Pancreas (tissue), 10 donors: ENCODE results near the gene SEMA5A. TPM values are rescaled to one million over a fixed set of nuclear protein-coding genes. Genes with fewer than 3 reads are reported as not detected.

Source experiments
- ATAC-seq, 4 donors: fragments of 200-7000 bp; cut with Tn5 transposase; one replicate each; pipeline versions ENCODE4 v1.8.0 to v1.9.1; 2020; ENCODE audit warnings: mild to moderate bottlenecking in 4 of 4, moderate library complexity in 4 of 4
- DNase-seq, 6 donors: peaks; one replicate each; pipeline ENCODE4 v3.0.0-alpha.2; 2020
- FAIRE-seq: peaks from 2 replicates; lab custom pipeline; 2012; peaks lifted over from hg19 to GRCh38; lab: Jason Lieb, UNC
- H3K27ac ChIP-seq, 4 donors: fragments of 200-600 bp; sonication (generic); 1 replicate in 3 of 4; 2 replicates in 1 of 4; pipeline versions ENCODE4 v1.5.0 to v1.8.0; 2020
- H3K27me3 ChIP-seq, 4 donors: fragments of 200-600 bp; one replicate each; pipeline ENCODE4 v1.8.0; 2021
- H3K36me3 ChIP-seq, 3 donors: fragments of 200-600 bp; sonication (generic) in 1 of 3; one replicate each; pipeline versions ENCODE4 v1.5.0 to v1.8.0; 2020 to 2021
- H3K4me1 ChIP-seq, 3 donors: fragments of 200-600 bp; one replicate each; pipeline ENCODE4 v1.8.0; 2021
- H3K4me3 ChIP-seq, 4 donors: fragments of 200-600 bp; sonication (generic) in 2 of 4; one replicate each; pipeline versions ENCODE4 v1.5.0 to v1.8.0; 2020 to 2021
- H3K9me3 ChIP-seq, 4 donors: fragments of 200-600 bp; one replicate each; pipeline ENCODE4 v1.8.0; 2021
- WGBS, 2 donors: extraction: QIAGEN DNeasy Blood & Tissue Kit; methylation state at CpG; one replicate each; pipeline ENCODE4 v1.1.7; 2013; 5-methylcytosine and 5-hydroxymethylcytosine counted together
- intact Hi-C, 3 donors: fragments of 100-400 bp; cut with DNase I; formaldehyde crosslinking; loops; one replicate each; pipeline versions ENCODE4 v1.11.1 to v1.14.2; 2022
- polyA plus RNA-seq, 2 donors: library from polyadenylated mRNA; stranded (reverse); fragments of 200-250 nt; gene quantifications; one replicate each; pipeline ENCODE4 v1.2.3, GENCODE V29; 2013
- total RNA-seq, 6 donors: library from RNA; stranded (reverse); fragmentation: NEBNext Ultra II Directional in 4 of 6; extraction: Animal tissue kit (Norgen Biotek cat#: 25700) in 4 of 6; gene quantifications; one replicate each; pipeline versions ENCODE4 v1.2.1 to v1.2.4, GENCODE V29; 2021 to 2023
- TF ChIP-seq, protein P1 (sequence below), 4 donors: fragments of 200-600 bp; sonication (generic) in 3 of 4; IDR thresholded peaks; one replicate each; pipeline versions ENCODE4 v1.5.0 to v1.8.0; 2021; ENCODE audit warnings: antibody characterized with exemption in 4 of 4
- donor health status: healthy with polysubstance abuse.
- donor health status: DM: no; HTN: no; CAD: no; lungs with moderate emphysema.
- donor health status: DM: no; HTN: no; CAD: no.
- donor health status: control.
- donor health status: control.
- donor health status: Bipolar disorder and iron deficiency.
- donor health status: DM: yes; HTN: yes; CAD: no.
- donor health status: DM: no; HTN: no; CAD: no.
- donor health status: DM: no; HTN: no; CAD: no.
- donor health status: DM: yes; HTN: yes; CAD: no.

The SEMA5A gene
- total and polyA plus RNA-seq, 8 donors, result 0.91 to 14.0 (median 6.4) TPM

DNA sequence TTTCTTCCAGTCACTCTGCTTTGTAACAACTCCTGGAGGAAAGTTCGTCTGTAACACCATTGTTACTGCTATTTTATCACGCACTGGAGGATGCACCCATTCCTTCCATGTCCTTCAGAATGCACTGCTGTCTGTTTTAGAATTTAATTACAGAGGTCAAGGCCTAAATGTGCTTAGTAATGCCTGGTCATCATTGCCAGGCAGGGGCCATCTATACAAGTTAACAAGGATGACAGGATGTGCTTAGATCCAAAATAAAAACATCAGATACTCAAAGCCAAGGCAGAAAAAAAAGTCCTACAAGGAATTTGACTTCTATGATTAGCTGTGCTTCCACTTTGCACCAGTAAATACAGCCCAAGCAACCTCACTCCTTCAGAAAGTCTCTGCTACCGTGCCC is 371.4 kb downstream of the SEMA5A start:
- WGBS, 2 donors, result 89% methylated on average over 3 of the region's 3 CpGs
- ATAC-seq, result no peak
- TF ChIP-seq, protein P1, sequence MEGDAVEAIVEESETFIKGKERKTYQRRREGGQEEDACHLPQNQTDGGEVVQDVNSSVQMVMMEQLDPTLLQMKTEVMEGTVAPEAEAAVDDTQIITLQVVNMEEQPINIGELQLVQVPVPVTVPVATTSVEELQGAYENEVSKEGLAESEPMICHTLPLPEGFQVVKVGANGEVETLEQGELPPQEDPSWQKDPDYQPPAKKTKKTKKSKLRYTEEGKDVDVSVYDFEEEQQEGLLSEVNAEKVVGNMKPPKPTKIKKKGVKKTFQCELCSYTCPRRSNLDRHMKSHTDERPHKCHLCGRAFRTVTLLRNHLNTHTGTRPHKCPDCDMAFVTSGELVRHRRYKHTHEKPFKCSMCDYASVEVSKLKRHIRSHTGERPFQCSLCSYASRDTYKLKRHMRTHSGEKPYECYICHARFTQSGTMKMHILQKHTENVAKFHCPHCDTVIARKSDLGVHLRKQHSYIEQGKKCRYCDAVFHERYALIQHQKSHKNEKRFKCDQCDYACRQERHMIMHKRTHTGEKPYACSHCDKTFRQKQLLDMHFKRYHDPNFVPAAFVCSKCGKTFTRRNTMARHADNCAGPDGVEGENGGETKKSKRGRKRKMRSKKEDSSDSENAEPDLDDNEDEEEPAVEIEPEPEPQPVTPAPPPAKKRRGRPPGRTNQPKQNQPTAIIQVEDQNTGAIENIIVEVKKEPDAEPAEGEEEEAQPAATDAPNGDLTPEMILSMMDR (IDR thresholded peaks at IDR 0.05), result no peak
- Histone ChIP-seq H3K27ac (no peak overlapping the region), H3K36me3 (no peaks in the 10 kb centered on the region), H3K27me3 (no peaks in the 10 kb centered on the region), H3K9me3 (no peaks in the 10 kb centered on the region), H3K4me3 (no peak overlapping the region), H3K4me1 (no peaks in the 10 kb centered on the region)
- FAIRE-seq, result no peak
- DNase-seq, result no peak
- intact Hi-C loops, result no loop called here

- WGBS, 2 donors, result 67 to 82% methylated on average over 3 of the region's 3 CpGs
- no peaks in the 10 kb centered on the region for H3K27me3 ChIP-seq
- DNase-seq (no peak), ATAC-seq (no peak), FAIRE-seq (no peak)
- H3K4me3 ChIP-seq, result no peak overlapping the region
- no peak overlapping the region for H3K27ac ChIP-seq
- TF ChIP-seq, protein P1 (IDR thresholded peaks at IDR 0.05), result no peak
- intact Hi-C loops, result no loop called here
- no peaks in the 10 kb centered on the region for H3K9me3 ChIP-seq
- H3K36me3 ChIP-seq, result no peaks in the 10 kb centered on the region
- no peaks in the 10 kb centered on the region for H3K4me1 ChIP-seq
Measured at GRCh38 chr5:9173281-9174048, 372.4 kb downstream of the SEMA5A start.

DNA sequence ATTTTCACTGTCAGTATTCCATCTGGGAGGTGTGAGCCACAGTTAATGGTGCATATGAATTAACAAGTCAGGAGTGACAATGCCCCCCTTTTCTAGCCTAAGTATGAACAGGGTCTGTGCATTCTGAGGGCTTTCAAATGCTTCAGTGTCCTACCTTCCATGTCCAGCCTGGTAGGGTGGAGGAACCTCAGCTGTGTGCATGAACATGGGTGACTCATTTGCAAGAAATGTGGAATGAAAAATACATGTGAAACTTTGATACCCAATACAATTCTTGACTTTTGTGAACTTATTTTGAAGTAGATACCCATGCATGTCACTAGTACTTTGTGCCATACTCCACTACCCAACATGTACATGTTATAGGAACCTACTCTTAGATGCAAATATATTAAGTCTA is 375.8 kb downstream of the SEMA5A start:
- H3K36me3 ChIP-seq, result no peaks in the 10 kb centered on the region
- ATAC-seq (no peak), DNase-seq (no peak), FAIRE-seq (no peak)
- TF ChIP-seq, protein P1 (IDR thresholded peaks at IDR 0.05), result no peak
- H3K9me3 ChIP-seq, result no peaks in the 10 kb centered on the region
- no peaks in the 10 kb centered on the region for H3K4me1 ChIP-seq
- H3K27ac ChIP-seq, result no peak overlapping the region
- no peaks in the 10 kb centered on the region for H3K27me3 ChIP-seq
- intact Hi-C loops, result no loop called here
- H3K4me3 ChIP-seq, result no peak overlapping the region

DNA sequence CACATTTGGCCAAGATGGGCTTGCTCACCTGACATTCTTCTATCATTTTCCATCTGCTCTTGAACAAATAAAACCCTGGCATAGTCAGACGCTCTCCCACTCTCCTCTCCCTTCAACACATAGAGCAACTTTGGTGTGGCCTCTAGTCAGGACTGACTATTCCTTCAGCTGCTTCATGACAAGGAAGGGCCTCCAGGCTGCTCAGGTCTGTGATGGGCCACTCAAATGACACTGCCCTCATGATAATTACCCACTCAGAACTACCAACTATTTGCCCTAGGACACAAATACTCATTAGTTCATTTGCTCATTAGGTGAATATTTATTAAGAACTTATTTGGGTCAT is 376.3 kb downstream of the SEMA5A start:
- H3K36me3 ChIP-seq, result no peaks in the 10 kb centered on the region
- TF ChIP-seq, protein P1 (IDR thresholded peaks at IDR 0.05), result no peak
- H3K27ac ChIP-seq, result no peak overlapping the region
- DNase-seq, result no peak
- H3K4me3 ChIP-seq, result no peak overlapping the region
- no peak for FAIRE-seq
- ATAC-seq, result no peak
- WGBS, 2 donors, result 68 to 80% methylated on average over 1 of the region's 1 CpG
- H3K4me1 ChIP-seq, result no peaks in the 10 kb centered on the region
- intact Hi-C loops, result no loop called here
- H3K9me3 ChIP-seq, result no peaks in the 10 kb centered on the region
- H3K27me3 ChIP-seq, result no peaks in the 10 kb centered on the region

DNA sequence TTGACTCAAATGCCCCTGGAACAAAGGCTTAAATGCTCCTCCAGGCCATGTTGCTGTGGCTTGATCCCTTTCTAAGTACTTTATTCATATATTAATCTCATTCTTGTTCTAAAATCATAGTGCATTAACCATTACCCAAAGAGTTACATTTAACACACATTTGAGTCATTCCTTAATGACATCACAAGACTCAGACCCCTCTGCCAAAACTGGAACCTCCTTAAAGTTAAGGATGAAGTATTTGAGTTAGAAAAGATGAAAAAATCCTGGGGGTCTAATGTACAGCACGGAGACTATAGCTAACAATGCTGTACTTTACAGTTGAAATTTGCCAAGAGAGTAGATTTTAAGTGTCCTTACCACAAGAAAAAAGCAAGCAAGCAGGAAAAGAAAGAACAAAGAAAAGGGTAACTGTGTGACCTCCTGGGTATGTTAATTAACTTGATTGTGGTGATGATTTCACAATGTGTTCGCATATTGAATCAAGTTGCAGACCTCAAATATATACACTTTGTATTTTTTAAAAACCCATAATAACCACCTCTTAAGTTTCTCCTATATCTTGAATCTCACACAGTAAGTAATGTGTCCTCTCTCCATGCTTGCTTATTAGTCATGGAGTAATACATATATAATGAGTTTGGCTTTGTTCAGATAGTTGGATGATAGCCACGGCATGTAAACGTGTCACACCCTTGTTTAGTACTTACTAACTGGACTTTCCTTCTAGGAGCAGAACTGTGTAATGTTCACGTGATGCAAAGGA is 376.9 kb downstream of the SEMA5A start:
- ATAC-seq, result no peak
- DNase-seq, result no peak
- intact Hi-C loops, result no loop called here
- H3K9me3 ChIP-seq, result no peaks in the 10 kb centered on the region
- no peak for FAIRE-seq
- 82 to 85% methylated on average over 5 of the region's 5 CpGs for WGBS, 2 donors
- TF ChIP-seq, protein P1 (IDR thresholded peaks at IDR 0.05), result no peak
- H3K36me3 ChIP-seq, result no peaks in the 10 kb centered on the region
- no peaks in the 10 kb centered on the region for H3K4me1 ChIP-seq
- H3K4me3 ChIP-seq, result no peak overlapping the region
- H3K27ac ChIP-seq, result no peak overlapping the region
- H3K27me3 ChIP-seq, result no peaks in the 10 kb centered on the region
